HEK293 (cell line): Measurements from ENCODE around the gene DNAJC13.

ENCODE experiments used
- CTCF ChIA-PET: fragments of 350-600 bp; formaldehyde crosslinking; extraction: SDS; loops from one replicate; lab custom pipeline; 2021; ENCODE audit warnings: antibody characterized with exemption; lab: Yijun Ruan, JAX
- POLR2A ChIA-PET: fragments of 300-600 bp; formaldehyde crosslinking; extraction: SDS; loops from one replicate; lab custom pipeline; 2020; ENCODE audit warnings: antibody characterized with exemption, inconsistent platforms; lab: Yijun Ruan, JAX
- H3K27ac ChIP-seq: fragments of 200-500 bp; sonication (Bioruptor generic); 2 replicates; pipeline ENCODE4 v1.5.1; 2014; ENCODE audit warnings: low read depth, low read length, control low read depth, inconsistent platforms; ENCODE audit errors: extremely low read depth
- H3K36me3 ChIP-seq, 2 experiments: fragments of 200-500 bp in 1 of 2; sonication (Bioruptor generic) in 1 of 2; 1 replicate in 1 of 2; 2 replicates in 1 of 2; pipeline ENCODE4 v1.5.1; 2014 to 2017; ENCODE audit warnings: inconsistent platforms in 2 of 2, low read length in 2 of 2; ENCODE audit not compliant: control insufficient read depth in 2 of 2, insufficient read depth in 1 of 2
- H3K4me1 ChIP-seq: fragments of 200-500 bp; sonication (Bioruptor generic); 2 replicates; pipeline ENCODE4 v1.5.1; 2014; ENCODE audit warnings: mild to moderate bottlenecking, low read length, inconsistent platforms; ENCODE audit not compliant: control insufficient read depth, insufficient read depth
- H3K4me3 ChIP-seq: 2 replicates; pipeline ENCODE4 v1.5.1; 2011; ENCODE audit warnings: low read depth, mild to moderate bottlenecking, control low read depth, low read length, moderate library complexity
- H3K9me3 ChIP-seq: fragments of 200-500 bp; sonication (Bioruptor generic); 2 replicates; pipeline ENCODE4 v1.5.1; 2014; ENCODE audit warnings: low read depth, low read length, inconsistent platforms; ENCODE audit not compliant: control insufficient read depth, insufficient read depth
- CTCF ChIP-seq: fragments of 450-650 bp; formaldehyde crosslinking; IDR thresholded peaks from 2 replicates; pipeline ENCODE4 v1.5.1; 2016; ENCODE audit warnings: missing biosample characterization, missing genetic modification characterization
- GFI1B ChIP-seq: fragments of 450-650 bp; formaldehyde crosslinking; IDR thresholded peaks from 2 replicates; pipeline ENCODE4 v1.5.1; 2016; ENCODE audit warnings: missing biosample characterization, missing genetic modification characterization
- GLI2 ChIP-seq: fragments of 450-650 bp; formaldehyde crosslinking; IDR thresholded peaks from 2 replicates; pipeline ENCODE4; 2017; ENCODE audit warnings: missing biosample characterization, missing genetic modification characterization, low read depth, borderline replicate concordance
- OVOL3 ChIP-seq: fragments of 450-650 bp; formaldehyde crosslinking; IDR thresholded peaks from 2 replicates; pipeline ENCODE4 v1.5.1; 2016; ENCODE audit warnings: missing biosample characterization, missing genetic modification characterization
- SALL2 ChIP-seq: fragments of 450-650 bp; formaldehyde crosslinking; IDR thresholded peaks from 2 replicates; pipeline ENCODE4 v1.5.0; 2017; ENCODE audit warnings: missing biosample characterization, mild to moderate bottlenecking, missing genetic modification characterization, borderline replicate concordance
- TCF7L2 ChIP-seq: IDR thresholded peaks from 2 replicates; pipeline ENCODE4 v1.6.1; 2011; ENCODE audit warnings: low read depth, mild to moderate bottlenecking, inconsistent platforms, low read length, moderate library complexity, borderline replicate concordance
- ZBTB1 ChIP-seq: fragments of 450-650 bp; formaldehyde crosslinking; IDR thresholded peaks from 2 replicates; pipeline ENCODE4 v1.5.1; 2016; ENCODE audit warnings: missing biosample characterization, missing genetic modification characterization
- ZNF138 ChIP-seq: fragments of 450-650 bp; formaldehyde crosslinking; IDR thresholded peaks from 2 replicates; pipeline ENCODE4 v1.5.1; 2016; ENCODE audit warnings: missing biosample characterization, missing genetic modification characterization, borderline replicate concordance
- ZNF239 ChIP-seq: fragments of 450-650 bp; formaldehyde crosslinking; IDR thresholded peaks from 2 replicates; pipeline ENCODE4 v1.5.1; 2016; ENCODE audit warnings: missing biosample characterization, missing genetic modification characterization
- ZNF324 ChIP-seq: fragments of 450-650 bp; formaldehyde crosslinking; IDR thresholded peaks from 2 replicates; pipeline ENCODE4 v1.5.1; 2016; ENCODE audit warnings: missing biosample characterization, missing genetic modification characterization
- ZNF341 ChIP-seq: fragments of 450-650 bp; formaldehyde crosslinking; IDR thresholded peaks from 2 replicates; pipeline ENCODE4; 2016; ENCODE audit warnings: low read depth, missing biosample characterization, missing genetic modification characterization
- ZNF37A ChIP-seq: fragments of 450-650 bp; IDR thresholded peaks from 2 replicates; pipeline ENCODE4 v1.5.1; 2018; ENCODE audit warnings: missing biosample characterization, missing genetic modification characterization
- ZNF610 ChIP-seq: fragments of 450-650 bp; formaldehyde crosslinking; IDR thresholded peaks from 2 replicates; pipeline ENCODE4 v1.5.1; 2016; ENCODE audit warnings: missing biosample characterization, missing genetic modification characterization, borderline replicate concordance
- ZNF629 ChIP-seq: fragments of 450-650 bp; formaldehyde crosslinking; IDR thresholded peaks from 2 replicates; pipeline ENCODE4 v1.5.1; 2017; ENCODE audit warnings: missing biosample characterization, missing genetic modification characterization
- ZNF654 ChIP-seq: fragments of 450-650 bp; formaldehyde crosslinking; IDR thresholded peaks from 2 replicates; pipeline ENCODE4 v1.5.1; 2016; ENCODE audit warnings: low read depth, missing biosample characterization, missing genetic modification characterization
- ZNF677 ChIP-seq: fragments of 450-650 bp; IDR thresholded peaks from 2 replicates; pipeline ENCODE4 v1.5.0; 2018; ENCODE audit warnings: missing biosample characterization, mild to moderate bottlenecking, missing genetic modification characterization, moderate library complexity
- ZNF692 ChIP-seq: fragments of 450-650 bp; formaldehyde crosslinking; IDR thresholded peaks from 2 replicates; pipeline ENCODE4 v1.5.1; 2016; ENCODE audit warnings: missing biosample characterization, missing genetic modification characterization
- ZNF707 ChIP-seq: fragments of 450-650 bp; formaldehyde crosslinking; IDR thresholded peaks from 2 replicates; pipeline ENCODE4 v1.5.1; 2016; ENCODE audit warnings: missing biosample characterization, missing genetic modification characterization
- ZNF785 ChIP-seq: fragments of 450-650 bp; formaldehyde crosslinking; IDR thresholded peaks from 2 replicates; pipeline ENCODE4 v1.5.1; 2016; ENCODE audit warnings: missing biosample characterization, missing genetic modification characterization
- ZNF830 ChIP-seq: fragments of 450-650 bp; IDR thresholded peaks from 2 replicates; pipeline ENCODE4 v1.5.0; 2018; ENCODE audit warnings: missing biosample characterization, missing genetic modification characterization, low read depth, mild to moderate bottlenecking, moderate library complexity
- ZXDB ChIP-seq: fragments of 450-650 bp; formaldehyde crosslinking; IDR thresholded peaks from 2 replicates; pipeline ENCODE4 v1.5.1; 2016; ENCODE audit warnings: missing biosample characterization, missing genetic modification characterization
- TF ChIP-seq, protein P1 (sequence below): fragments of 450-650 bp; formaldehyde crosslinking; IDR thresholded peaks from 2 replicates; pipeline ENCODE4 v1.5.1; 2016; ENCODE audit warnings: missing biosample characterization, missing genetic modification characterization

The DNAJC13 gene

DNA sequence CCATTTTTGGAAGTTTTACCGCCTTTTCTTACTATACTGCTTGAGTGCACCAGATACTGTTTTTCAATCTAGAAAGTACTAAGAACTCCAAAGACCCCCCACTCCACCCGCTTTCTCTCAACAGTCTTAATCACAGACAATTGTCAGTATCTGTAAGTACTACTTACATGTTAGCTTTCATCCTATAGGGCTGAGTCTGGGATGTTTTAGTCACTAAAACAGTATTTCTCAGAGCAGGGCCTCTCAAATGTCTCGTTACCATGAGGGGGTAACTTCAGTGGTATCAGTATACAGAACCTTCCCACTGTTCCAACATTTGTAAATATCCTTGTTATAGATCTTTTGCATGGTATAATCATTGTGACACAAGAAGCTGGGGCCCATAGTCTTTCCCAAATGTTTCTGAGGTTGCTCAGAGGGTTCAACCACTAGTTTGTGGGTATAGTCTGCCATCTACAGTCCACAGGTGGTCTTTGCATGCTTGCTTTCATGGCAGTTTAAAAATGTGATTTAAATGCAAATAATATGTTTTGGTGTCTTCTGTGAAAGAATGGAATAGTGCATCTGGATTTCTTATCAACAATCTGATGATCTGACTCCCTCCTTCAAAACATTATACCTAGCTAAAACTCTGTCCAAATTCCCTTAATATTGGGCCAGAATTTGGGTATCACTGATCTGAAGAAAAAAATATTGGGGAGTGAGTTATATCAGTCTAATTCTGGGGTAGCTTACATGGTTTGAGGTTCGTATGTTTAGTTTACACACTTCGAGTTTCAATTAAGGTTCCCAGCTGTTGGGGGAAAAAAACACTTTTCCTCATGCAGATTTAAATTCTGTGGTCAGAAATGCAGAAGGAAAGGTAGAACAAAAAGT is 18.0 kb upstream of the DNAJC13 start:
- Histone ChIP-seq H3K36me3 (no peaks in the 10 kb centered on the region), H3K9me3 (no peaks in the 10 kb centered on the region), H3K4me1 (no peaks in the 10 kb centered on the region), H3K4me3 (no peak overlapping the region), H3K27ac (no peak overlapping the region)
- CTCF ChIA-PET, result interaction anchor here (0.6 to 8.0 kb wide), 26 partner anchors 9 to 630 kb away, joined by 3 to 136 read pairs (median 3); no protein-coding TSS in a partner anchor
- POLR2A ChIA-PET, result no interaction called here
- TF ChIP-seq ZNF239 (tag by site-specific recombination), result no peak
- peak; percentile 32; the same call in 1 of the 2 replicates for TF ChIP-seq CTCF (tag by site-specific recombination)
- peak; percentile 75; the same call in 1 of the 2 replicates for TF ChIP-seq ZNF692 (tag by site-specific recombination)
- TF ChIP-seq ZXDB (tag by site-specific recombination), result no peak
- peak; percentile 83 for TF ChIP-seq ZNF654

- no peak overlapping the region for H3K27ac ChIP-seq
- ChIA-PET POLR2A (no interaction called here), CTCF (interaction anchor here (4.9 to 8.0 kb wide), 2 partner anchors 49 to 58 kb away, joined by 39 to 136 read pairs; no protein-coding TSS in a partner anchor)
- no peaks in the 10 kb centered on the region for H3K9me3 ChIP-seq
- TF ChIP-seq ZNF341, result no peak
- no peak for TF ChIP-seq ZNF324 (tag by site-specific recombination)
- H3K36me3 ChIP-seq, result no peaks in the 10 kb centered on the region
- no peak overlapping the region for H3K4me3 ChIP-seq
- no peaks in the 10 kb centered on the region for H3K4me1 ChIP-seq
Observed at GRCh38 chr3:132401255-132401654, 16.0 kb upstream of the DNAJC13 start.

DNA sequence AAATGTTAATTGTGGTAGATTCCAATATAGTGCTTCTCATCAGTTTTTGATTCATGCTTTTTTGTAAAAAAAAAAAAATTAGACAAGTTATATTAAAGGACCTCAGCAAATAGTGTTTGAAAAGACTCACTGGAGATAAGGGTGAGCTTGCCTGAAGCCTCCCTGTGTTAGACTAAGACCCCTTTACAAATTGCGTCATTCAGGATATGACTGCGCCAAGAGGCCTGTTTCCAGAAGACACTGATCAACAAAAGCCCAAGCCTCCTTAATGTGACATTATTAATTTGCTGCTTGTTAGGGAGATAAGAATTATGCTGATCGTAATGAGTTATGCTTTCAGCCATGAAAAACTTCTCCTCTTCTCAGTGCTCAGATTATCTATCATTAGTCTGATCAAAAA is 13.0 kb upstream of the DNAJC13 start:
- H3K9me3 ChIP-seq, result no peaks in the 10 kb centered on the region
- H3K36me3 ChIP-seq, result no peaks in the 10 kb centered on the region
- POLR2A ChIA-PET, result no interaction called here
- CTCF ChIA-PET, result interaction anchor here (1.0 to 1.3 kb wide), 2 partner anchors 50 to 53 kb away, joined by 3 to 5 read pairs; no protein-coding TSS in a partner anchor
- H3K4me3 ChIP-seq, result no peak overlapping the region
- H3K27ac ChIP-seq, result no peak overlapping the region
- no peaks in the 10 kb centered on the region for H3K4me1 ChIP-seq
- no peak for TF ChIP-seq ZNF629 (tag by site-specific recombination)
- no peak for TF ChIP-seq ZNF785 (tag by site-specific recombination)
- TF ChIP-seq ZNF677, result no peak
- TF ChIP-seq ZNF610 (tag by site-specific recombination), result no peak
- no peak for TF ChIP-seq ZBTB1 (tag by site-specific recombination)
- no peak for TF ChIP-seq GFI1B
- no peak for TF ChIP-seq GLI2 (tag by site-specific recombination)
- TF ChIP-seq ZNF138 (tag by site-specific recombination), result no peak
- TF ChIP-seq SALL2 (tag by site-specific recombination), result no peak
- TF ChIP-seq, protein P1, sequence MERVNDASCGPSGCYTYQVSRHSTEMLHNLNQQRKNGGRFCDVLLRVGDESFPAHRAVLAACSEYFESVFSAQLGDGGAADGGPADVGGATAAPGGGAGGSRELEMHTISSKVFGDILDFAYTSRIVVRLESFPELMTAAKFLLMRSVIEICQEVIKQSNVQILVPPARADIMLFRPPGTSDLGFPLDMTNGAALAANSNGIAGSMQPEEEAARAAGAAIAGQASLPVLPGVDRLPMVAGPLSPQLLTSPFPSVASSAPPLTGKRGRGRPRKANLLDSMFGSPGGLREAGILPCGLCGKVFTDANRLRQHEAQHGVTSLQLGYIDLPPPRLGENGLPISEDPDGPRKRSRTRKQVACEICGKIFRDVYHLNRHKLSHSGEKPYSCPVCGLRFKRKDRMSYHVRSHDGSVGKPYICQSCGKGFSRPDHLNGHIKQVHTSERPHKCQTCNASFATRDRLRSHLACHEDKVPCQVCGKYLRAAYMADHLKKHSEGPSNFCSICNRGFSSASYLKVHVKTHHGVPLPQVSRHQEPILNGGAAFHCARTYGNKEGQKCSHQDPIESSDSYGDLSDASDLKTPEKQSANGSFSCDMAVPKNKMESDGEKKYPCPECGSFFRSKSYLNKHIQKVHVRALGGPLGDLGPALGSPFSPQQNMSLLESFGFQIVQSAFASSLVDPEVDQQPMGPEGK (tag by site-specific recombination), result no peak
- TF ChIP-seq ZNF37A (tag by site-specific recombination), result no peak
- TF ChIP-seq ZNF830 (tag by site-specific recombination), result no peak
- no peak for TF ChIP-seq OVOL3 (tag by site-specific recombination)
- TF ChIP-seq ZNF707 (tag by site-specific recombination), result no peak
- no peak for TF ChIP-seq TCF7L2
